HG03196 (cell line): Measurements from ENCODE around the gene GABRD.

Source experiments
- ATAC-seq: cut with Tn5 transposase; IDR thresholded peaks from one replicate; pipeline ENCODE4 v1.9.1; 2021; ENCODE audit not compliant: unreplicated experiment

The GABRD gene

GRCh38 chr1:2033165-2033564 is 14.0 kb downstream of the GABRD start:
- ATAC-seq: no peak

- no peak for ATAC-seq
These were observed 17.1 kb downstream of the GABRD start for GRCh38 chr1:2036287-2036686.

DNA sequence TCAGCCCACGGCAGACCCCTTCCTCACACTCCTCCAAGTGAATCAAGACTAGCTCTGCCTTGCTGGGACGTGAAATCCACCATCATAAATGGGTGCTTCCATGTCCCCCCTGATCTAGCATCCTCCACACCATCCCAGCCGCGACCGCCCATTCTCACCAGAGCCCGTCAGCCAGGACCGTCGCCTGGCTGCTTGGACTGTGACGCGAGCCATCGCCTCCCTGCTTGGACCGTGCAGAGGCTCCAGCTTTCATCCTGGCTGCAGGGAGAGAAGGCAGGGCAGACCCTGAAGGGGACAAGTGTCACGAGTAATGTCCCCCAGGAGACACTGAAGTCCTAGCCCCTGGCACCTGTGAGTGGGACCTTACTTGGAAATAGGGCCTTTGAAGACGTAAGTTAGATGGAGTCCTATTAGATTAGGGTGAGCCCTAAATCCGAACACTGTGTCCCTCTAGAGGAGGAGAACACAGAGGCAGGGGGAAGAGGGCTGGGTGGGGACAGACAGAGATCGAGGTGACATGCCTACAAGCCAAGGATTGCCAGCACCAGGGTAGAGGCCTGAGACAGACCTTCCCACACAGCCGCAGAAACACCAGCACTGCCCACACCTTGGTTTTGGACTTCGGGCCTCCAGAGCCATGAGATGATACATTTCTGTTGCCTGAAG is 18.3 kb downstream of the GABRD start:
- ATAC-seq: no peak

DNA sequence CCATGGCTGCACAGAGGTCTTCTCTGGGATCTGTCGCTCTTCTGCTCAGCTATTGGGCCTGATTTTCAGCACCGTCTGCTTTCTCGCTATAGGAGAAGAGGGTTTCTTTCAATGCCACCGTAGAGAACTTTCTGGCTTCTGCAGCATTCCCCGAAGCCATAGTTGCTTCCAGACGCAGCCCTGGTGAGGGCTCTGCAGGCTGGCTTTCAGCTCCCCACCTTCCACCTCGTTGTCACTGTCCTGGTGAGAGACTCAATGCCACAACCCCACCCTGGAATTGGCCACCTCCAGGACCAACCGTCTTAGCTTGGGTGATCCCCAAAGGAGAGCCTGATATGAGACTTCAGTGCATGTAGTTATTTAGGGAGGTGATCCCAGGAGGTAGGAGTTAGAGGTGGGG is 19.1 kb downstream of the GABRD start:
- ATAC-seq: no peak

GRCh38 chr1:2039251-2039650 is 20.1 kb downstream of the GABRD start:
- ATAC-seq: no peak

- no peak for ATAC-seq
These were observed 22.2 kb downstream of the GABRD start for GRCh38 chr1:2041305-2041704.

DNA sequence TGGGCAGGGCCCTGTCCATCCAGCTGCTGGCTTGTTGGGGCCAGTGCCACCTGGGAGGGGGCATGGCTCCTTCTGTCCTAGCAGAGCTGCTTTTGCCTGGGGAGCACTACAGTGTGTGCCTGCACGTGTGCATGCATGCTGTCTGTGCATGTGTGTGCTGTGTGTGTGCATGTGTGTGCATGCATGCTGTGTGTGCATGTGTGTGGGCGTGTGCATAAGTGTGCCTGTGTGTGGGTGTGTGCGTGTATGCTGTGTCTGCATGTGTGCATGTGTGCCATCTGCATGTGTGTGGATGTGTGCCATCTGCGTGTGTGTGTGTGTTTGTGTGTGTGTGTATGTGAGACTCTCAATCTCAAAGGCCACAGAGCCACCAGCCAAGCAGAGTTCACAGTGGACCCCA is 22.7 kb downstream of the GABRD start:
- no peak for ATAC-seq

DNA sequence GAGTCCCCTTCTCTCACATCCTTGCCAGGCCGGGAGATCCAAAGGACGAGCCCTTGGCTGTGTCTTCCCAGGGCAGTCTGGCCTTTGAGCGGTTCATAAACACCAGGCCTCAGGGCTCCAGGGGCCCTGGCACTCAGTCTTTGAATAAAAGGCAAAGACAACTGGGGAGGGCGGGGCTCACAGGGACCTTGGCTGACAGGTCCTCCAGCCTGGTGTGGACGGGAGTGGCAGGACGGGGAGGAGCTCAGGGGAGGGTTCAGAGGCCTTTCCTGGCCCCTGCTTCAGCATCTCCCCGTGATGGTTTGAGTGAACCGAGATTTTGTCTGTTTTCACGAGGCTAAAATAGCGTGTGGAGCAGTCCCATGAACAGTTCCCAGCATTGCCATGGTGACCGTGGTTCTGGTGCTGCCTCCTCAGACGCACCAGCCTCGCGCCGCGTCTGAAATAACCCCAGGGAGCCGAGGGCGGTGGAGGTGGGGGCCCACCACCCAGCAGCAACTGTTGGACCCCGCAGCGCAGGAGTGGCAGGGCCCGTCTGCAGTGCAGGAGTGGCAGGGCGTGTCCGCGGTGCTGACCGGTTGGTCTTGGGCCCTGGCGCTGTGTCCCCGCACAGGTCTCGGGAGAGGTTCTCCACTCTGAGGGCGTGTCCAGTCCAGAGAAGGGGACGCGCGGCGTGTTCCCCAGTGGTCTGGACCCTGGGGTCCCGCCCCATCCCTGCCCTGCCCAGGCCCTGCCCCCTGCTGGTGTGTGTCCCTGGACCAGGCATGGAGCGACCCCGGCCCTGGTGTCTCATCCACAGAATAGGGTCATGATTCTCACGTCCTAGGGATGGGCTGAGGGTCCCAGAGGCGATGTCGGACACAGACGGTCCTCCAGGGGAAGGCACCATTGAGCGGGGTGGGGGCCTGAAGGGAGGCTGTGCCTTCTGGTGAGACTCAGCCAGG is 24.0 kb downstream of the GABRD start:
- no peak for ATAC-seq

DNA sequence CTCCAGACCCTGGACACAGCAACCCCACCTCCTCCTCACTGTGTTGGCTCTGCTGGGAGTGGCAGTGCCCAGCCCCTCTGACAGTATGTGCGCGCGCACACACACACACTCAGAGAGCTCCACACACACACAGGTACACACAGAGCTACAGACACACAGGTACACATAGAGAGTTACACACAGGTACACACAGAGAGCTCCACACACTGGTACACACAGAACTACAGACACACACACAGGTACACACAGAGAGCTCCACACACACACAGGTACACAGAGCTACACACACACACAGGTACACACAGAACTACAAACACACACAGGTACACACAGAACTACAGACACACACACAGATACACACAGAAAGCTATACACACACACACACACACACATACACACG is 24.7 kb downstream of the GABRD start:
- ATAC-seq: no peak

DNA sequence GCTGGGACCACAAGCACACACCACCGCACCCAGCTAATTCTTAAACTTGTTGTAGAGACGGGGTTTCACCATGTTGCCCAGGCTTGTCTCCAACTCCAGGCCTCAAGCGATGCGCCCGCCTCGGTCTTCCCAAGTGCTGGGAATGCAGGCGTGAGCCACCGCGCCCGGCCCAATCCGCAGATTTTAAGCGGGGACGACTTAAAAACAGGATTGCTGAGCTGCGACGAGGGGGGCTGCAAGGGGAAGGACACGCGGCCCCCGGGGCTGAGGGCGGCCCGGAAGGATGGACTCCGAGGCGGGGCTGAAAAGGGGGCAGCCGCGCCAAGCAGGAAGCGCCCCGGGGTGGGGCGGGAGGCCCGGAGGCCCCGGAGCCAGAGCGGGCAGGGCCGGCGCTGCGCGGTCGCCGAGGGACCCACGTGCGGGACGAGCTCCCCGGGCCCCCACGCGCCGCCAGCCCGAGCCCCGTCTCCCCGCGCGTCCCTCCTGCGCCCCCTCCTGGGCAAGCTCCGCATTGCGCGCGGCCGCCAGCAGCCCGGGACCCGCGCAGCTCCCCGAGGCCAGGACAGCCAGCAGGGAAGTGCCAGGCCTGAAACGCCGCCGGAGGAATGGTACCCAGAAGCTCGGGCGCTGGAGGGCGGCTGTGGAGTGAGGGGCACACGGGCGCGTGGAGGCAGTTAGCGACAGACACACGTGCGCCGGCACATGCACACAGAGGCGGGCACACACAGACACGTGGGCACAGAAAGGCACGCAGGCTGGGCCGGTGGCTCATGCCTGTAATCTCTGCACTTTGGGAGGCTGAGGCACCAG is 25.6 kb downstream of the GABRD start:
- ATAC-seq: no peak

GRCh38 chr1:2045468-2046173 is 26.5 kb downstream of the GABRD start:
- ATAC-seq: no peak

DNA sequence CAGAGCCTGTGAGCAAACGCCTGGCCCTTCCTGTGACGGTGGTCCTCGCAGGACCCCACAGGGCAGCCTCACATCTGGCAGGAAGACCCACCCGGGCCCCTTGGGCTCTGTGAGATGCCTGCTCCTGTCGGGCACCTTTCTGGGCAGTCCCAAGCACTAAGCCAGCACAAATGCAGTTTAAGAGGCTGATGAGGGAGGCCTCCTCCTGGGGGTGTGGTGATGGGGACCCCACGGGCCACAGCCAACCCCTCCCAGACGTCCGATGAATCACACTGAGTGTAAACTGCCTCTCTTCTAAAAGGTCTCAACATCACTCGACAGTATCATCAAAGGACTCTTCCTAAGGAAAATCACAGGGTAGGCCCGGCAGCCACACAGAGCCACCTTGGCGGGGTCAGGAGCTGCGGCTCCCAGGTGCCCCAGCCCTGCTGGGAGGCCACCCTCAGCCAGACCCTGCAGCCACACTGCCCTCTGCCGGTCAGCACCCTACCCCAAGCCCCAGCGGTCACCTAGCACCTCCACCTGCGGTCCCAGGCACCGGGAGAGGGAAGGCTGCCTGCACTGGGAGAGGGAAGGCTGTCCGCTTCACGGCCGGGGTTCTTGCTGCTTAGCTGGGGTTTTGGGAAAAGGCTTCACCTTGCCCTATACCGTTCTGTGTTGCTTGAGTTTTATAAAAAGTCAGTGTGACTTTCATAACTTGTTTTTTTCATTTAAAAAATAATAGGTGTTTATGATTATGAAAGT is 27.2 kb downstream of the GABRD start:
- ATAC-seq: no peak

DNA sequence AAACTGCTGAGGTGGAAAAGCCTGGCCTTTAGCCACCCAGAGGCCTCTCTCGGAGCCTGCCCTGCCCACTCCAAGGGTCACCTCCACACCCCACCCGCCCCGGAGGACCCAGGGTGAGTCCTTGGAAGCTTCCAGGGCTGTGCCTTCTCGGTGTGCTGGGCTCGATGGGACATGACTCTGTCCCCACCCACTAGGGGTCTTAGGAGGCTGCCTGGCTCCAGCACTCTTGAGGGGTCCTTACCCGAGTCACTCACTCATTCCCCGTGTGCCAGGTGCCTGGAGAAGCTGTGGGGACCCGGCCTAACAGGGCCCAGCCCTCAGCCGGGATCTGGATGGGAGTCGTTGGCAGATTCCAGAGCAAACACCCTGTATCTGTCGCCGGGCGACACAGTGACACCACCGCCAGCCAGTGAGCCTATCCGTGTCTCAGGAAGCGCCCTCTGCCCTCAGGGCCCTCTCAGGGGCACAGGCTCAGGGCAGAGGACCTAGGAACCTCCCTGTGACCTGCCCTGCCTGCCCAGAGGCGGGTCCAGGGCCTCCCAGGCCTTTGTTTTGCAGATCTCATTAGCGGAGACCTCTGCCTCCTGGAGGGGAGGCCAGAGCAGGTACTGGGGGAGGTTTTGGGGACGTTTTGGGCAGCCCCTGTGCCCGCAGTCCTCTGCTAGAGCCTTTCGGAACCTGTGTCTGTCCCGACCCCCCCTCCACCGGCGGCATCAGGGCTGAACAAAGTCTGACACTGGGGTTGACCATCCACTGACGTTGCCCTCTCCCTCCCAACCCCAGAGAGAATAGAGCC is 28.0 kb downstream of the GABRD start:
- ATAC-seq: no peak

- ATAC-seq: no peak
These were observed 28.9 kb downstream of the GABRD start for GRCh38 chr1:2047749-2048729.

- ATAC-seq: no peak
These were observed 30.1 kb downstream of the GABRD start for GRCh38 chr1:2049225-2049717.

- ATAC-seq: peak; percentile 45
These were observed 30.7 kb downstream of the GABRD start, which contains the start of gene PRKCZ for GRCh38 chr1:2049718-2050431. TSS of gene PRKCZ (plus strand) at chr1:2050411. CDS start at chr1:2050631, 220 bp downstream.

GRCh38 chr1:2050461-2050792 is 31.3 kb downstream of the GABRD start:
- ATAC-seq: no peak
